Suprapubic skin (tissue), 4 donors: ENCODE measurements around the gene EIPR1. TPM values are rescaled to one million over a fixed set of nuclear protein-coding genes. Genes with fewer than 3 reads are reported as not detected.

Experiments used
- DNase-seq, 2 donors: peaks; one replicate each; pipeline ENCODE4 v3.0.0-alpha.2; 2019; ENCODE audit warnings: low spot score in 2 of 2
- H3K27ac ChIP-seq: fragments of 200-600 bp; sonication (generic); one replicate; pipeline ENCODE4 v1.5.1; 2019
- H3K27me3 ChIP-seq: fragments of 200-600 bp; sonication (generic); one replicate; pipeline ENCODE4 v1.5.1; 2019
- H3K36me3 ChIP-seq: fragments of 200-600 bp; sonication (generic); one replicate; pipeline ENCODE4 v1.5.1; 2019
- H3K4me1 ChIP-seq: fragments of 200-600 bp; sonication (generic); one replicate; pipeline ENCODE4 v1.5.1; 2019
- H3K4me3 ChIP-seq: fragments of 200-600 bp; sonication (generic); one replicate; pipeline ENCODE4 v1.5.1; 2019; ENCODE audit warnings: mild to moderate bottlenecking
- H3K9me3 ChIP-seq: fragments of 200-600 bp; sonication (generic); one replicate; pipeline ENCODE4 v1.5.1; 2019
- EP300 ChIP-seq: sonication (generic); formaldehyde crosslinking; IDR thresholded peaks from one replicate; pipeline ENCODE4 v1.6.1; 2017; ENCODE audit warnings: antibody characterized with exemption
- POLR2A ChIP-seq, 2 donors: fragments of 450-650 bp; IDR thresholded peaks; one replicate each; pipeline ENCODE4 v1.6.1; 2017; ENCODE audit warnings: antibody characterized with exemption in 2 of 2, mild to moderate bottlenecking in 2 of 2, moderate library complexity in 2 of 2
- POLR2AphosphoS5 ChIP-seq, 3 donors: sonication (generic); formaldehyde crosslinking; IDR thresholded peaks; one replicate each; pipeline ENCODE4 v1.6.1; 2017; ENCODE audit warnings: antibody characterized with exemption in 3 of 3
- WGBS: methylation state at CpG from one replicate; pipeline ENCODE4 v1.1.5; 2018; 5-methylcytosine and 5-hydroxymethylcytosine counted together
- total RNA-seq, 4 donors: library from RNA; depleted of rRNA; stranded (reverse); fragments of >200 nt; gene quantifications; one replicate each; pipeline ENCODE4 v1.1.0, GENCODE V29; 2016
- TF ChIP-seq, protein P1 (sequence below), 2 donors: fragments of 200-600 bp in 1 of 2; fragments of 450-650 bp in 1 of 2; sonication (generic) in 1 of 2; IDR thresholded peaks; one replicate each; pipeline ENCODE4 v1.5.1; 2016 to 2019; ENCODE audit warnings: antibody characterized with exemption in 2 of 2, mild to moderate bottlenecking in 1 of 2, moderate library complexity in 1 of 2

The EIPR1 gene
- total RNA-seq, 4 donors from 2014 or later: 29.0 to 37.5 (median 30.7) TPM

DNA sequence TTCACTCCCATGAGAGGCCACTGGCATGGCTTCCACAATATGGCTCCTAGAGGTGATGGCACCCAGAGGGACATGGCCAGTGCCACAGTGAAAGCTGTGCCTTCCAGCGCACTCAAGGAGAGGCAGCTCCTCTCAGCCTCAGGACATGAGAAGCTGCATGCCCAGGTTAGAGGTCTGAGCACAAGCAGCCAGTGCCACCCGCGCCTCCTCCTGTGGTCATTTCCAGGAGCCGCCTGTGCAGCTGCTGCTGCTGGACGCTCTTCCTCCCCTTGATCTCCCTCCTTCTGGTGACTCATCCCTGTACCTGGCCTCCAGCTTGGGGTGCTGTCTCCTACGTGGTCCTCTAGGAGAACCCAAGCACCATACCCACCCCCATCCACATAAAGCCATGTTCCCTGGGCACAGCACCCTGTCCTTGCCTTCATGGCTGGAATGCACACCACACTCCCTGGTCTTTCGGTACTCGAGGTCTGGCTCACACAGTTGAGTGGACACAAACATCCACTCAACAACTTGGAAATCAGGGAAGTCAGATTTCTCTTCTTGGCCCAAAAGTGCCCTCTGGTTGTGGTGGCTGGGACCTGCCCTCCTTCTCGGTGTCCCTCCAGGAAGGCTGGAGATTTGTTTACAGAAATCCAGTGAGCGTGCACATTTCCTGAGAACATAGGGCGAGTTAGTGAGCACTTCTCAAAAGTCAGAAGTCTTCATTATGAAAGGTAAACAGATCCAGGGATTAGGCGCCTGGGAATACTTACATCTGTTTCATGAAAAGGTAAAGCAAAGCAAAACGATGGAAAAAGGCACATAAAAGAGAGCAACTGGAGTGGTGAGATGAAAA is 96.7 kb downstream of the EIPR1 start:
- DNase-seq: peak in 1 of 2 donors; percentile 18
- Histone ChIP-seq H3K4me3 (no peak overlapping the region), H3K36me3 (no peaks in the 10 kb centered on the region), H3K27me3 (no peaks in the 10 kb centered on the region), H3K27ac (no peak overlapping the region), H3K9me3 (no peaks in the 10 kb centered on the region), H3K4me1 (peaks cover 1% of the 10 kb centered on the region)
- WGBS: 94% methylated on average over 13 of the region's 13 CpGs
- TF ChIP-seq, protein P1, sequence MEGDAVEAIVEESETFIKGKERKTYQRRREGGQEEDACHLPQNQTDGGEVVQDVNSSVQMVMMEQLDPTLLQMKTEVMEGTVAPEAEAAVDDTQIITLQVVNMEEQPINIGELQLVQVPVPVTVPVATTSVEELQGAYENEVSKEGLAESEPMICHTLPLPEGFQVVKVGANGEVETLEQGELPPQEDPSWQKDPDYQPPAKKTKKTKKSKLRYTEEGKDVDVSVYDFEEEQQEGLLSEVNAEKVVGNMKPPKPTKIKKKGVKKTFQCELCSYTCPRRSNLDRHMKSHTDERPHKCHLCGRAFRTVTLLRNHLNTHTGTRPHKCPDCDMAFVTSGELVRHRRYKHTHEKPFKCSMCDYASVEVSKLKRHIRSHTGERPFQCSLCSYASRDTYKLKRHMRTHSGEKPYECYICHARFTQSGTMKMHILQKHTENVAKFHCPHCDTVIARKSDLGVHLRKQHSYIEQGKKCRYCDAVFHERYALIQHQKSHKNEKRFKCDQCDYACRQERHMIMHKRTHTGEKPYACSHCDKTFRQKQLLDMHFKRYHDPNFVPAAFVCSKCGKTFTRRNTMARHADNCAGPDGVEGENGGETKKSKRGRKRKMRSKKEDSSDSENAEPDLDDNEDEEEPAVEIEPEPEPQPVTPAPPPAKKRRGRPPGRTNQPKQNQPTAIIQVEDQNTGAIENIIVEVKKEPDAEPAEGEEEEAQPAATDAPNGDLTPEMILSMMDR (IDR thresholded peaks at IDR 0.05): no peak
- no peak for TF ChIP-seq POLR2AphosphoS5 (IDR thresholded peaks at IDR 0.05)
- TF ChIP-seq POLR2A (IDR thresholded peaks at IDR 0.05): no peak
- TF ChIP-seq EP300: no peak

DNA sequence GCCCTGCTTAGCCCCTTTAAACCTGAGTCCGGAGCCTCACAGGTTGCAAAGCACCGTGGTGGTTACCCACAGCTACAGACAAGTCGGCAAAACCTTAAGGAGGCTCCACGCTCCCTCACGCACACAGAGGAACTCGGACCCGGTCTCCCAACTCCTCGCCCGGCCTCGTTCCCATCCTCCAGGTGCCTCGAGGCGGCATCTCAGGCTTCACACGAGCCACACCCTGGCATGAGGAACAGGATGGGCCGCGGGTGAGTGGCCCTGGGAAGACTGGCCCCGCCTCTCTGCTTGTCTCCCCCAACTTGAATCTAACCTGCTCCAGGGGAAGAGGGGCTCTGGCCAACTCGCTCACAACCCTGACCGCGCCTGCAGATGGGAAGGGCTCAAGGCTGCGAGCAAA is 97.4 kb downstream of the EIPR1 start:
- 71% methylated on average over 16 of the region's 20 CpGs for WGBS
- TF ChIP-seq POLR2AphosphoS5 (IDR thresholded peaks at IDR 0.05): no peak
- TF ChIP-seq, protein P1 (IDR thresholded peaks at IDR 0.05): no peak
- no peak for TF ChIP-seq POLR2A (IDR thresholded peaks at IDR 0.05)
- no peak for TF ChIP-seq EP300
- no peaks in the 10 kb centered on the region for H3K9me3 ChIP-seq
- no peaks in the 10 kb centered on the region for H3K36me3 ChIP-seq
- H3K27ac ChIP-seq: no peak overlapping the region
- no peak overlapping the region for H3K4me3 ChIP-seq
- peak; percentile 29 to 66 for DNase-seq
- no peaks in the 10 kb centered on the region for H3K27me3 ChIP-seq
- no peaks in the 10 kb centered on the region for H3K4me1 ChIP-seq

- WGBS: 91% methylated on average over 17 of the region's 17 CpGs
- no peak for DNase-seq
Observed at GRCh38 chr2:3279236-3279960, 98.2 kb downstream of the EIPR1 start.

DNA sequence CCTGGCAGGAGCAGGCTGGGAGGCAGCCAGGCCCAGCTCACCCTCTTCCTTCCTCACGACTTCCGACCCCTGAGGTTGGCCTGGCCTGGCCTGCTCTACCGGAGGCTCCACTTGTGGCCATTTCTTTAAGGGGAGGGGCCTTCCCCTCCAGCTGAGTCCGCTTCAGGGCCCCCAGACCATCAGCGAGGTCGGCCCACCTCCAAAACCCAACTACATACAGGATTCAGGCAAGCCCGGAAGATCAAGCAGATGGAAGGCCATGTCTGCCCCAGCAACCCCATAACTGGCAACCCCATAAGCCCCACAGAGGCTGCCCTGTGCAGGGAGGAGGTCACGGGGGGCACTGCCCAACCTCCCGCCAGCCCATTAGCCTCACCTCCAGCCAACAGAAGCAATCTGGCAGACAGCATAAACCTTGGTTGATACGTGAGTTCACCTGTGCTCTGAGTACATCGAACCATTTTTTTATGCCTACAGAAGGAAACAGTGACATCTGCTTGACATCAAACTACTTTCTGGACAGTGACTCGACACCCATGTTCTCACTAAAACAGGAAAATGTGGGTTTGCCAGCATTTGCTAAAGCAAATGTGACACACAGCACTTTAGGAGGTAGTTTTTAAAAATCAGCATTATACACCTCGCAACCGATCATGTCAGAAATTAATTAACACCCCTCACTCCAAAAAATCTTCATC is 98.9 kb downstream of the EIPR1 start:
- Histone ChIP-seq H3K4me1 (no peaks in the 10 kb centered on the region), H3K27me3 (no peaks in the 10 kb centered on the region), H3K36me3 (no peaks in the 10 kb centered on the region), H3K4me3 (no peak overlapping the region), H3K9me3 (no peaks in the 10 kb centered on the region), H3K27ac (no peak overlapping the region)
- TF ChIP-seq, protein P1 (IDR thresholded peaks at IDR 0.05): no peak
- TF ChIP-seq POLR2A (IDR thresholded peaks at IDR 0.05) (no peak), EP300 (no peak), POLR2AphosphoS5 (IDR thresholded peaks at IDR 0.05) (no peak)
- peak; percentile 30 to 60 for DNase-seq
- 91% methylated on average over 9 of the region's 14 CpGs for WGBS

More at GRCh38 chr2:3279236-3279960, 98.2 kb downstream of the EIPR1 start:
- H3K9me3 ChIP-seq: no peaks in the 10 kb centered on the region
- no peaks in the 10 kb centered on the region for H3K4me1 ChIP-seq
- no peak overlapping the region for H3K27ac ChIP-seq
- TF ChIP-seq POLR2AphosphoS5 (IDR thresholded peaks at IDR 0.05): no peak
- TF ChIP-seq, protein P1 (IDR thresholded peaks at IDR 0.05): no peak
- no peak for TF ChIP-seq POLR2A (IDR thresholded peaks at IDR 0.05)
- TF ChIP-seq EP300: no peak
- H3K4me3 ChIP-seq: no peak overlapping the region
- H3K36me3 ChIP-seq: no peaks in the 10 kb centered on the region
- H3K27me3 ChIP-seq: no peaks in the 10 kb centered on the region
